Fibroblast of villous mesenchyme (primary cell): ENCODE results near the gene PLCL2. TPM values are rescaled to one million over a fixed set of nuclear protein-coding genes. Genes with fewer than 3 reads are reported as not detected.

Source experiments
- DNase-seq: peaks from one replicate; pipeline ENCODE4 v3.0.0-alpha.2; 2010; ENCODE audit warnings: low read depth
- H3K4me3 ChIP-seq: 2 replicates; pipeline ENCODE4 v1.5.1; 2011; ENCODE audit warnings: low read depth, mild to moderate bottlenecking, low read length
- total RNA-seq: library from RNA; depleted of rRNA; stranded (reverse); fragments of >200 nt; gene quantifications from 2 replicates; pipeline ENCODE4 v1.2.3, GENCODE V29; 2012
- TF ChIP-seq, protein P1 (sequence below): IDR thresholded peaks from 2 replicates; pipeline ENCODE4 v1.5.1; 2012; ENCODE audit warnings: low read depth, mild to moderate bottlenecking, low read length; ENCODE audit not compliant: insufficient read depth

Gene PLCL2
- total RNA-seq, 1 donor: 5.6 TPM

- TF ChIP-seq, protein P1, sequence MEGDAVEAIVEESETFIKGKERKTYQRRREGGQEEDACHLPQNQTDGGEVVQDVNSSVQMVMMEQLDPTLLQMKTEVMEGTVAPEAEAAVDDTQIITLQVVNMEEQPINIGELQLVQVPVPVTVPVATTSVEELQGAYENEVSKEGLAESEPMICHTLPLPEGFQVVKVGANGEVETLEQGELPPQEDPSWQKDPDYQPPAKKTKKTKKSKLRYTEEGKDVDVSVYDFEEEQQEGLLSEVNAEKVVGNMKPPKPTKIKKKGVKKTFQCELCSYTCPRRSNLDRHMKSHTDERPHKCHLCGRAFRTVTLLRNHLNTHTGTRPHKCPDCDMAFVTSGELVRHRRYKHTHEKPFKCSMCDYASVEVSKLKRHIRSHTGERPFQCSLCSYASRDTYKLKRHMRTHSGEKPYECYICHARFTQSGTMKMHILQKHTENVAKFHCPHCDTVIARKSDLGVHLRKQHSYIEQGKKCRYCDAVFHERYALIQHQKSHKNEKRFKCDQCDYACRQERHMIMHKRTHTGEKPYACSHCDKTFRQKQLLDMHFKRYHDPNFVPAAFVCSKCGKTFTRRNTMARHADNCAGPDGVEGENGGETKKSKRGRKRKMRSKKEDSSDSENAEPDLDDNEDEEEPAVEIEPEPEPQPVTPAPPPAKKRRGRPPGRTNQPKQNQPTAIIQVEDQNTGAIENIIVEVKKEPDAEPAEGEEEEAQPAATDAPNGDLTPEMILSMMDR: no peak
- no peak for DNase-seq
Measured at GRCh38 chr3:16992198-16992597, 107.4 kb downstream of the PLCL2 start.

DNA sequence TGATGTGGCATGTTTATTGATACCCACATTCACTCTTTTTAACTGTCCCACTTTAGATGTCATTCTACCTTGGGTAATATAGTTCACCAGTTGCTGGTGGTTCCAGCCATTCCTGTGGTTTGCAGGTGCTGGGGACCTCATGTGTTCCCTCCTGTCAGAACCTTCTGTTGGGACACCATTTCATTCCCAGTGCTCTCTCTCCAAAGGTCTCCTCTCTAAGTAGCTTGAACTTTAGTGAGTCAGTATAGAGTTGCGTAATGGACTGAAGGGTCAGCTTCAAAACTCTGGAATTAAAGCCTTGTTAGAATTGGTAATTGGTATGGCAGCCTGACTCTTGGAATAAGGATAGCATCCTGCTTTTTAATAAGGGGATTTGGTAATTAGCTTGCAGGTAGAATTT lies 108.5 kb downstream of the PLCL2 start:
- TF ChIP-seq, protein P1: no peak
- no peak overlapping the region for H3K4me3 ChIP-seq
- DNase-seq: peak; percentile 65

More at GRCh38 chr3:16992198-16992597, 107.4 kb downstream of the PLCL2 start:
- H3K4me3 ChIP-seq: no peak overlapping the region

GRCh38 chr3:16994854-16995525 lies 110.2 kb downstream of the PLCL2 start:
- no peak overlapping the region for H3K4me3 ChIP-seq
- DNase-seq: no peak
- TF ChIP-seq, protein P1: no peak

GRCh38 chr3:16995601-16996000 lies 110.8 kb downstream of the PLCL2 start:
- TF ChIP-seq, protein P1: no peak

DNA sequence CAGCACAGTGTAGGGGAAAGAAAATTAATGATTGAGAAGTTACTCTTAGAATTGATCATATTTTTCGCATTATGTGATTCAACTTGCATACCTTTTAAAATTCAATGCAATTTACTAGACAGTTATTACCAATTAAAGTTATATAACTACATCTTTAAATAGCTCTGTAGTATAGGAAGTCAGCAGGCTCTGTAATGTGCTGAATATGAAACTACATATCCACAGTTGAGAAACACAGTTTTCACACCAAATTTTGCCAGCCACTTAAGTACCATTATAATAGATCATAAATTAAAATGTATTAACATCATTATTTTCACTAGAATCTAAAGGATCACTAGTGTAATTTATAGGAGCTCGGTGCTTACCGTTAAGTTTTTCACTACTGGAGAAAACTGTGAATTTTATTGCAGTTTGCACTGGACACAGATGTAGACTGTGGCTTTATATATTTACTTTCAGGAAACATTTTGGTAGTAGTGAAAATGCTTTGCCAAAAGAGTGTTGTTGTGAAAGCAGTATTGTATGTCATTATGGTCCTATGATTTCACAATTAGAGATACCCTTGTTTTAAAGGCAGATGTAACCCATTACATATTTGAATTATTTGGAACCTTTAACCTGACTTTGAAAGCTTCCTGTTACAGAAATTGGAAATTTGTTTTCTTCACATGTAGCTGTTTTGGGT lies 113.6 kb downstream of the PLCL2 start:
- H3K4me3 ChIP-seq: no peak overlapping the region
- TF ChIP-seq, protein P1: no peak
- DNase-seq: peak; percentile 11

More at GRCh38 chr3:16995601-16996000, 110.8 kb downstream of the PLCL2 start:
- DNase-seq: no peak
- H3K4me3 ChIP-seq: no peak overlapping the region

DNA sequence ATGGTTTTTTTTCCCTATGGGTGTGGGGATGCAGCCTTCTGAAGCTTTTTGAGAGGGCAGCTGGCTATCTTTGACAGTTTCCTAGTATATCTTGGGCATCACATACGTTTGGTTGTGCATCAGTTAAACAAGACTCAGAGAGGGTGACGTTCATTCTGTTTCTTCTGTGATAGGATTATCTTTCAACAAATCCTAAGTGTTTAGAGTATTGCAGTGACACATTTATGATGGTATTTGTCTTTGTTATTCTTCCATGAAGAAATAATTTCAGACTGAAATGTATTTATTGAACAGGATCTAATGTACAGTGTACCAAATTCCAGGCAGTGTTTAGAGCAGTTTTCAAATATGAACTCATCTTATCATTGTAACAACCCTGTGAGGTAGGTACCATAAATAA lies 114.4 kb downstream of the PLCL2 start:
- TF ChIP-seq, protein P1: no peak
- no peak for DNase-seq
- H3K4me3 ChIP-seq: no peak overlapping the region

DNA sequence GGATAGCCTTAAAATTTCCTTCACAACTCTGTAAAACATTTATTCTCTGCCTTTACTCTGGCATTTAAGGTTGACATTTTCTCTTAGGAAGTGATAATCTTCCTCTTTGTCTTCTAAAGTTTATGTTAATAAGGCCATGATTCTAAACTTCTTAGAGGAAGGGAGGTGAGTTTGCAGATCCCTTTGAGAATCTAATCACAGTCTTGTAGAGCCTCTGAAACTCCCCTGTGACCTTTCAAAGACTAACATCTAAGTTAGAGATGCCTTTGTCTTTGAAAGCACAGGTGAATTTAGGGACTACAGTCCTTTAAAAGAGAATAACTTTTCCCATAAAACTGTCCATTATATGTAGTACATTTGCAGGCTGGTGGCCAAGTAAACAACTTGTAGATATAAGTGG lies 115.1 kb downstream of the PLCL2 start:
- TF ChIP-seq, protein P1: no peak
- H3K4me3 ChIP-seq: no peak overlapping the region
- no peak for DNase-seq
